Activated CD8-positive, alpha-beta memory T cell treated with anti-CD3 and anti-CD28 coated beads for 1 hour (primary cell): ENCODE measurements around the gene ARHGAP20.

Source experiments
- DNase-seq, 2 donors: peaks; one replicate each; pipeline ENCODE4 v3.0.0-alpha.2; 2020; ENCODE audit warnings: low read depth in 1 of 2; ENCODE audit errors: extremely low read depth in 1 of 2

Gene ARHGAP20, protein sequence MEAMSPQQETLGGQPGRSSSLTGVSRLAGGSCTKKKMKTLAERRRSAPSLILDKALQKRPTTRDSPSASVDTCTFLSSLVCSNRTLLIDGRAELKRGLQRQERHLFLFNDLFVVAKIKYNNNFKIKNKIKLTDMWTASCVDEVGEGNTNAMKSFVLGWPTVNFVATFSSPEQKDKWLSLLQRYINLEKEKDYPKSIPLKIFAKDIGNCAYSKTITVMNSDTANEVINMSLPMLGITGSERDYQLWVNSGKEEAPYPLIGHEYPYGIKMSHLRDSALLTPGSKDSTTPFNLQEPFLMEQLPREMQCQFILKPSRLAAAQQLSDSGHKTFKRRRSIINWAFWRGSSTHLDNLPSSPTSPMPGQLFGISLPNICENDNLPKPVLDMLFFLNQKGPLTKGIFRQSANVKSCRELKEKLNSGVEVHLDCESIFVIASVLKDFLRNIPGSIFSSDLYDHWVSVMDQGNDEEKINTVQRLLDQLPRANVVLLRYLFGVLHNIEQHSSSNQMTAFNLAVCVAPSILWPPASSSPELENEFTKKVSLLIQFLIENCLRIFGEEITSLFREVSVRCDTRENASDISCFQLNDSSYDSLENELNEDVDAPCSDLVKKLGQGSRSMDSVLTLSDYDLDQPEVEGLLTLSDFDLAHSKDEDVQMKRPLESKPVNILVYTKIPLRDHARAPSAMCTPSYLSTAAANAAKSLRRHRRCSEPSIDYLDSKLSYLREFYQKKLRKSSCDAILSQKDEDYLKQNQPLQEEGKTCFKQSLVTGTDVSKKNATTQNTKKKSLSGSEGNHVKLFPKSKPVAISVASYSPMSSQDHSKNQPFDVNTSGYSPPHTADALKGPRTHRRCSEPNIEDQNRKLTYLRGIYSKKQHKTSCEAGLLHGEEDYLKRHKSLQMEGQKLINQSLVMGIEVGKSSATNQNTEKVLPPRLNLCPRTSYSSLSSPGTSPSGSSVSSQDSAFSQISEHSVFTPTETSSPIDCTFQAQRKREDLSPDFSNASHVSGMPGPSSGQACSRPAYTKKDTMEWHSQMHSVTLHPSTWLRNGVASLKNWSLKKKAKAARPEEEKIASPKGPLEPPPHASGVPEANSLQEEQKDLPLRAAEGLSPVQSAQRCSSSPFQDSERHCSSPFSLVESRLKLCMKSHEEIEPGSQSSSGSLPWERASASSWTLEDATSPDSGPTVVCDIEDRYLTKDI

DNA sequence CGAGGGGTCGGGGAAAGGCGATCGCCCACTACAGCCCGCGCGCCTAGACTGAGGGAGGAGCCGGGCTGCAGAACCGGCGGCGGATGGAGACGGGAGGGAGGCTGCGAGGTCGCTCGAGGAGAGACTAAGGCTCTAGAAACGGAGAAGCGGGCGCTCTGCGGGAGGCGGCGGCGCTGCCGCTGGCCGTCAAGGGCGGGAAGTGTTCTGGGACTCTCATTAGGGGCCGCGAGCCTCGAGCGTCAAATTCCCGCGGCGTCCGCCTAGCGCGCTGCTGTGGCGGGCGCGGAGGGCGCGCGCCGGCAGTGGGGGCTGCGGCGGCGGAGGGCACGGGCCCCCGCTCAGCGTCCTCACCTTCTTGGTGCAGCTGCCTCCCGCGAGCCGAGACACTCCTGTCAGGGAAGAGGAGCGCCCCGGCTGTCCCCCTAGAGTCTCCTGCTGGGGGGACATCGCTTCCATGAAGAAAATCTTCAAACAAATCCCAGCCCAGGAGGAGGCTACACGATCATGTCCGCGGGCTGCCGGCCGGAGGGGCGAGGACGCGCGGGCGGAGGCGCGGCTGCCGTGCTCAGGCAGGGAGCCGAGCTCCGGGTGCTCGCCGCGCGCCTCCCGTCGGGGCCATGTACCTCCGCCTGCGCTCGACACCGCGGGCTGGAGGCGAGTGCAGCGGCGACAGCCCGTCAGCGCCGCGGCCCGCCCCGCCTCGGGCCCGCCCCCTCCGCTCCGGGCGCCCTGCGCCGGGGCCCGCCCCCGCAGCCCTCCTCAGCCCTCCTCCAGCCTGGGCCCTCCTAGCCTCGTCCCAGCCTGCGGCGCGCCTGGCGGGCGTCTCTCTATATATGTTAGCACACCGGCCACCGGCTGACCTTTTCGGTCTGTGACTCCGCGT lies at the start of gene ARHGAP20:
ARHGAP20 (minus strand) TSS at position 662 of the 883 bp plus-strand sequence; CDS start at position 456, 206 bp downstream.
- DNase-seq, result no peak

GRCh38 chr11:110761991-110762390 lies 49.8 kb upstream of the ARHGAP20 start:
- DNase-seq, result no peak

GRCh38 chr11:110761131-110761530 lies 48.9 kb upstream of the ARHGAP20 start:
- no peak for DNase-seq

GRCh38 chr11:110759972-110760381 lies 47.7 kb upstream of the ARHGAP20 start:
- no peak for DNase-seq

DNA sequence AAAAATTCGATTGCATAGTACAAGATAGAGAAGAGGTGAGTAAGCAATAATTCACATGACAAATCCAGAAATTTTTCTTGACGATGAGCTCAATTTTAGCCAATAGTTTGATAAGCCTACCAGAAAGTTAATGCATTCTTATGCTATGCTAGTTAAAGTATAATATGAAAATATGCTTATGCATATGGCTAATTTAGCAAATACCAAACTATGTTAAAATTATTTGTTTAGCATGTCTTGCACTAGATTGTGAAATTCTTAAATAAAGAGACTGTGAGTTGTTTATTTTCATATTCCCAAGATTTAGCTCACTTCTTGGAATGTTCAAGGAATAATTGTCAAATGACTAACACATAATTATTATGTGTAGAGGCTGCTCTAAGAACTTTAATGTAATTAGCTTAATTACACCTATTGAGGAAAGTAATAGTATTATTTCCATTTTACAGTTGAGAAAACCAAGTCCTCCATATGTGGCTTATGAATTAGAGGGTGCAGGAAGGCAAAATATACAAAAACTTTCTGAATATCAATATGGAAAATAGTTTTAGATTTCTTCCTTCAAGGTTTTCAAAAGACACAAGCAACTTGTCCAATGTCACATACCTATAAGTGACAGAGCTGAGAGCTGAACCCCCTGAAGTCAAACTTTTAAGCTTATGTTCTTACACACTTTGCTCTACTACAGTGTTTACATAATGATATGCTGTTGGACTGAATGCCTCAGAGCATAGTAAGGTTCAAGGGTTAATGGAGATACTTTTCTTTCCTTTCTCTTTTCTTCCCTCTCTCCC lies 45.9 kb upstream of the ARHGAP20 start:
- DNase-seq, result no peak

DNA sequence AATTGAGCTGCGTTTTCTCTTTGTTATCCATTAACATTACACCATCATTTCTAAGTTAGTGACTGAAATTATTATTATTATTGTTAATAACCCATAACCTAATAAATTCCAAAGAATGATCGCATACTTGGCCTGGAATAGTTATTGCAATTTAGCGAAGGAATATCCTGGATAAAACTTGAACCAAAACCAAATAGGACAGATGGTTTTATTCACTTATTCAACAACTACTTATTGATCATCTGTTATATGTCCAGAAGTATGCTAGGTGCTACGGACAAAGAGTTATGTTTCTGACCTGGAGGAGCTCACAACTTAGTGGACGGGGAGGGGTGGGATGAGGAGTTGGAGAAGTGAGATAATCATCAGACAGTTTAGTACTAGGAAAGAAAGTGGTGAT lies 44.8 kb upstream of the ARHGAP20 start:
- DNase-seq, result no peak

DNA sequence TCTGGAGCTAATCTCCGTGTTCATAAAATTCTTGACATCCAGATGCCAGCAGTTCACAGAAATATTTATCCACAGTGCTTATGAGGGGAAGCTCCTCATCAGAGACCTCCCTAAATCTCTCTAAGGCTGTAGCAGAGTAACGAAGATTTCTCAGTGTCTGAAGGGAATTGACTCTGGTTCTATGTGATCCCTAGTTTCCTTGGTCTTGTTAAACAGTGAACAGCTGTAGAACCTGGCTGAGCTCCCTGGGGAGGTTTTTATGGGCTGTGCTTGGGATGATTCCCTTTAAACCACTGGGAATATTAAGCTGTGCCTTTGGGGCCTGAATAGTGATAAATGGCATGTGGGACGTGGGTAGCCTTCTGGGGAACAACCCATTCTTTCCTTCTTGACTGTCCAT lies 43.7 kb upstream of the ARHGAP20 start:
- no peak for DNase-seq

DNA sequence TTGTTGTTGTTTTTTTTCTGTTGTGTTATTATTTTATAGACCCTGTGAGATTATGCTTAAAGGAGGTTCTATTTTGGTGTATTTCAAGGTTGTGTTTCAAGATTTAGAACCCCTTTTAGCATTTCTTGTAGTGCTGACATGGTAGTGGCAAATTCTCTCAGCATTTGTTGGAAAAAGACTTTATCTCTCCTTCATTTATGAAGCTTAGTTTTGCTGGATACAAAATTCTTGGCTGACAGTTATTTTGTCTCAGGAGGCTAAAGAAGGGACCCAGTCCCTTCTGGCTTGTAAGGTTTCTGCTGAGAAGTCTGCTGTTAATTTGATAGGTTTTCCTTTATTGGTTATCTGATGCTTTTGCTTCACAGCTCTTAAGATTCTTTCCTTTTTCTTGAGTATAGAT lies 40.7 kb upstream of the ARHGAP20 start:
- no peak for DNase-seq

- DNase-seq, result no peak
These were observed 37.9 kb upstream of the ARHGAP20 start for GRCh38 chr11:110750100-110750499.

DNA sequence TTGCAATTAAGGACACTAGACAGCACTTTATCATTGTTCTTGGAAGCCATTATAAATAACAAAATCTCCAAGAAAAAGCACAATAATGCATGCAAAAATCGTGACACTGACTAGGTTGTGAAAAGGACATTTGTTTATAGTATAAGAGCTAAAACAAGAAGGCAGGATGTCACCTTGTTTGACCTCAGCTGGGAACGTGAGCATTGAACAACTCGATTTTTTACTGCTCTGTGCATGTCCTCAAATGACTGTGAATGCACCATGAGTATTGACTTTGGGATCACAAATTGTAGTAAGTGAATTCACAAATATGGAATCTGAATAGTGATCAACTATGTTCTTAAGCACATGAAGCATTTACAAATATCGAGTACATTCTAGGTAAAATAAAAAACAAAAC lies 35.3 kb upstream of the ARHGAP20 start:
- DNase-seq, result no peak

GRCh38 chr11:110738641-110739040 lies 26.4 kb upstream of the ARHGAP20 start:
- DNase-seq, result no peak

DNA sequence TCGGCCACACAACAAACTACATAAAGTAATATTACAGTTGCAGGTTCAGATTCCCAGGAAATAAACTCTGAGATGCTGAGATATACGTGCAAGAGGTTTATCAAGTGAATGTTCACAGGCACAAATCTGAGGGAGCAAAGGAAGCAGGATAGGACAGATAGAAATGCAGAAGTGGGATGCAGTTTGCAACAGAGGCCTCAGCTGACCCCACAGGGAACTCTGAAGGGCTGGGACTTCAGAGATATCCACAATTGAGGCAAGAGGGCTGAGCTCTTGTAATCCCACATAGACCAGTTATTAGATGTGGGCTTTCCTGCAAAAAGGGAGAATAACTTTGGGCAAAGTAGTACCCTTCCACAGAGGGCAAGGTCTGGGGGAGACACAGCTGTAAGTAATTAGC lies 25.4 kb upstream of the ARHGAP20 start:
- DNase-seq, result no peak

DNA sequence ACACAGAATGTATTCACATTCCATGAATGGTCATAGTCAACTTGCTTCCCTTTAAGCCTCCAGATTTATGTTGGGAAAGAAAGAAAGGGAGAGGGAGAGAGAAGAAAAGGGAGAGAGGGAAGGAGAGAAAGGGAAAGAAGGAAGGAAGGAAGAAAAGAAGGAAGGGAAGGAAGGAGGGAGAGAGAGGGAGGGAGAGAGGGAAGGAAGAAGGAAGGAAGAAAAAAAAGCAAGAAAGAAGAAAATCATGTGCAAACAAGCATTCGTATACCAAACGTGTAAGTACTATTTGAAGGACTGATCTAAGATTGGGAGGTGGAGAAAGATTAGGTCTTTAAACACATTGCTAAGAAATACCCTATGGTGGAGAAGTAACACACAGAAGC lies 23.9 kb upstream of the ARHGAP20 start:
- DNase-seq, result no peak

DNA sequence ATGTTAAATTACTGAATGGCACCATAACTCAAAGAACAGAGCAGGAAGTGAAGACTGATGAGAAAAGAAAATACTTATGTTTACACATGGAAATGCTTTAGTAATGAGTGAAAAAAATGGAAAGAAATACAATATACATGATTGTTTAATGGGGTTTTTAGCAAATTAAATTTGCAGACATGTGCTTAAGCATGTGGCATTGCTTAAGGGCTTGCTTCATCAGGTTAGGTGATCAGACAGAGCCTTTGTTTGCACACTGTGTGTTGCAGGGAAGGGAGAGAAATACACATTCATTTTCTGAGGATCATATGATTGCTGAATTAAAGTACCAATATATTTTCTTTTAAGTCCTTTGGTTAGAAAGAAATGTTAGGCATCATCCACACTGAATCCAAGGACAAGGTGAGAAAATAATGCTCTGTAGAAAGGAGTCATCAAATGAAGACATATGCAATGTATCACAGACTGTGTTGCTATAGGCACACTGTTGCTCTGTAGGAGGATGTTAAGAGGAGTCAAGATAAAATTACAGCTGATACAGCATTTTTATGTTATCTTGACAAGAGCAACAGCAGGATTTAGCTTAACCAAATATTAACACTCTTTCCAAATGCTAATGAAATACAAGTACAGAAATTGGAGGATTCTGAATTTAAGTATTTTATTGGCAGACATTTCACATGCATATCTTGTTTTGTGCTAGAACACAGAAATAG lies 23.4 kb upstream of the ARHGAP20 start:
- DNase-seq, result no peak

DNA sequence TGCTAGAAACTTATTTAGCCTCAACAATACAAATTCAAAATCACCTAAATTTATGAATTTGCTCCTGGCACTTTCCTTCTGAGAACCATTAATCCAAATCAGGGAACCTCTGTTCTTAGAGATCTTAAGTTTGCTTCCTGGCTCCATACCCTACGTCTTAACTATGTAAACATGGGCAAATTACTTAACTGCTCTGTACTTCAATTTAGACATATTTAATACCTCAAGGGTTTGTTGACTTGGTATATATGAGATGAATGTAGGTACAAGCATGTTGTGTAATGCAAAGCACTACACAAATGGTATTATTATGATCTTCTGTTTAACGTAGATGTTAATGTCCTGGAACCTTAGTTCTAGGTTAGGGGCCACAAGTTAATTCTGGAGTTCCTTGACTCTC lies 22.6 kb upstream of the ARHGAP20 start:
- DNase-seq, result no peak

GRCh38 chr11:110730773-110731172 lies 18.5 kb upstream of the ARHGAP20 start:
- no peak for DNase-seq

DNA sequence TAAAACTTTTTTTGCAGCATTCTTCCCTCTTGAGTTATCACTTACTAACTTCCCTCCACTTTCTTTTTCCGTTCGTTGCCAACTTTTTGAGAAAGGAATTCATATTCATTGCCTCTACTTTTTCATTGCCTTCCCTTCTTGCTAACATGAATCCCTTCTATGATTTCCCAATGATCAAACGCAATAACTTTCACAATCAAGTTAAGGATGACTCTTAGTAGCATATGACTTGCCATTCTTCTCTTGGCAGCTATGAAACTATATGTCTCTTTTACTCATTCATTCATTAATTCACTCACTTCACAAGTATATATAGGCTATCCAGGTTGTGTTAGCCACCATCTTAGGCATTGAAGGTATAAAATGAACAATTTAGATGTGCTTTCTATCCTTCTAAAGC lies 16.6 kb upstream of the ARHGAP20 start:
- no peak for DNase-seq

- no peak for DNase-seq
These were observed 16.2 kb upstream of the ARHGAP20 start for GRCh38 chr11:110728476-110728875.

- DNase-seq, result no peak
These were observed 12.1 kb upstream of the ARHGAP20 start for GRCh38 chr11:110724358-110724757.
